GM18505 (cell line): ENCODE results near the gene VPS16.
"Not testable (repeated sequence)": the region's sequence is repeated elsewhere in the genome, so short reads cannot be mapped to it uniquely, and the experiment has no call there.

Source experiments
- ATAC-seq: cut with Tn5 transposase; IDR thresholded peaks from one replicate; pipeline ENCODE4 v1.9.1; 2021; ENCODE audit not compliant: unreplicated experiment
- POLR2A ChIP-seq: IDR thresholded peaks from 4 replicates; pipeline ENCODE4 v1.6.1; 2011; ENCODE audit warnings: borderline replicate concordance; ENCODE audit not compliant: insufficient read depth, insufficient read length; ENCODE audit errors: extremely low read depth

Gene VPS16

DNA sequence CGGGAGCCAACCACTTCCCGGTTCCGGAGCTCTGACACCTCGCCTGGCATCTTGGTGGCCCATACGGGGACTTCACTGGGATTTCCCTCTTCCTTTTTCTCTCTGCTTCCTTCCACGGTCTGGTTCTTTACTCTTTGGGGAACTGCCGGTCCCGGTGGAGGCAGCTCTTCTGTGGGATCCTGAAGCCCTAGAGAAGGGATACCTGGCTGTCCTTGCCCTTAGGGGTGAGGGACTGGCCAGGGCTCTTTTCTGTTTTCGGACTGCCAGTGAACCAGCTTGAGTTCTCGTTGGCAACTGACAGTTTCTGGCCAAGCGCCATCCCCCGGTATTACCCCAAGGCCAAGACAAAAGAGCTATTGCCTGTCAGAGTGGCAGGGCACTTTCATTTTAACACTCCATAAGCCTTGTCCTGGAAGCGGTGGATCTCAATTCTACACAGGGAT, 39.2 kb upstream of the VPS16 start:
- no peak for ATAC-seq
- no peak for TF ChIP-seq POLR2A

GRCh38 chr20:2804041-2804828, 36.3 kb upstream of the VPS16 start:
- TF ChIP-seq POLR2A = no peak
- no peak for ATAC-seq

GRCh38 chr20:2804852-2805688, 35.5 kb upstream of the VPS16 start:
- no peak for ATAC-seq
- no peak for TF ChIP-seq POLR2A

DNA sequence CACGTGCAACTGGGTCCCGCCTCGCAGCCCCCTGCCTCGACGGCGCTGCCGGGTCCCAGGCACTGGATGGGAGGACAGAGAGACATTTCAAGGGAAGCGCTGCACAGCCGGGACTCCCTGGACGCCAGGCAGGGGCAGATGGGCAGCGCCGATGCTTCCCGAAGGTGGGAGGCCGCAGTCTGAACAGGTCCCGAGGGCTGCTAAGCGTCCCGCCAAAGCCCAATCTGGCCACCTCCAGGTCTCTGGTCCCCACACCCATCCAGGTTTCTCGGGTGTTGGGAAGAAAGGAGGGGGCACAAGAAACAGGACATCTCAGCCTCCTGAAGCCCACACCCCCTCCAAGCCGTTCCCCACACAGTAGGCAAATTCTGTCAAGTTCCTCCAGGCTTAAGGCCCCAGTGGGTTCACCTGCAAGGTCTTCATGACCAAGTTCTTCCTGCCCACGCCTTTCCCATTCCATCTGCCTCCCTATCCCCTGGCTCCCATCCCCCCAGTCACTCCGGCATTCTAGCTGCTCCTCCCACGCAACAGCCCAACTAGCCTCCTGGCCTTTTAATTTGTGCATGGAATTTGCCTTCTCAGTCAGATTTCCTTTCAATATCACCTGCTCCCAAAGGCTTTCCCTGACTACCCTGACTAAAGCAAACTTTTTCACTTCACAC, 34.7 kb upstream of the VPS16 start:
- no peak for TF ChIP-seq POLR2A
- ATAC-seq = no peak

GRCh38 chr20:2806351-2806701, 34.2 kb upstream of the VPS16 start:
- TF ChIP-seq POLR2A = no peak
- ATAC-seq = no peak

GRCh38 chr20:2807019-2807418, 33.5 kb upstream of the VPS16 start:
- no peak for TF ChIP-seq POLR2A
- no peak for ATAC-seq

- ATAC-seq = not testable (repeated sequence)
Measured at GRCh38 chr20:2807929-2808328, 32.6 kb upstream of the VPS16 start.

- ATAC-seq = no peak
- no peak for TF ChIP-seq POLR2A
Measured at GRCh38 chr20:2809690-2810089, 30.9 kb upstream of the VPS16 start.

DNA sequence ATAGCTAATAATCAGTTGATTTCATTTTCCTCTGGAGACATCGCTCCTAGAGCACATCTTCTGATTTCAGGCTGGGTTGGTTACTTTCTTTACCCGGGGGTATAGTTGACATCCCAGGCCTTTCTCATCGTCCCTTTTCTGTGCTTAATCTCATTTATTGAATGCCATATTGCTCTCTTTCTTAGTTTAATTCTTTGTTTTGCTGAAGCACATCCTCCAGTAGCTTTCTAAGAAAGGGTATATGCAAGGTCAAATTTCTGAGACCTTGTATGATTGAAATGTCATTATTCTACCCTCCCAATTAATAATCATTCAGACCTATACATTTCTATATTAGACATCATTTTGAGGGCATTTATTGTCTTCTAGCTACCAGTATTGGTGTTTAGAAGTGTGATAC, 28.4 kb upstream of the VPS16 start:
- no peak for TF ChIP-seq POLR2A
- no peak for ATAC-seq

DNA sequence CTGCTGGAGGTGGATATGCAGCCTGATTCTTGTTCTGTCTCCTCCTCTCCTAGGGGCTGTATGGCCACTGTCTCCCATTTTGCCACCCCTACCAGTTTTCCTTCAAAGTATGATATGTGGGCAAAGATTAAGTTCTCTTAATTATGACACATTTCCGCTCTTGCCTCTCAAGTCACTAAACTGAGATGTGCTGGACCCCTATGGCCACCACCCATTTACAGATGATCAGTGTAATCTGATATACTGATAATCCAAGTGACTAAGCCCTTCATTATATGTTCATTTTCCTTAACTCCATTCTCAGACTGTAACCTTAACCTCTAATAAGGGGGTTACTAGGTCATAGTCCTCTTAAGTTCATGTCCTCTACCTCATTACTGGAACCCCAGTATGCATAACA, 26.5 kb upstream of the VPS16 start:
- TF ChIP-seq POLR2A = no peak
- ATAC-seq = no peak

DNA sequence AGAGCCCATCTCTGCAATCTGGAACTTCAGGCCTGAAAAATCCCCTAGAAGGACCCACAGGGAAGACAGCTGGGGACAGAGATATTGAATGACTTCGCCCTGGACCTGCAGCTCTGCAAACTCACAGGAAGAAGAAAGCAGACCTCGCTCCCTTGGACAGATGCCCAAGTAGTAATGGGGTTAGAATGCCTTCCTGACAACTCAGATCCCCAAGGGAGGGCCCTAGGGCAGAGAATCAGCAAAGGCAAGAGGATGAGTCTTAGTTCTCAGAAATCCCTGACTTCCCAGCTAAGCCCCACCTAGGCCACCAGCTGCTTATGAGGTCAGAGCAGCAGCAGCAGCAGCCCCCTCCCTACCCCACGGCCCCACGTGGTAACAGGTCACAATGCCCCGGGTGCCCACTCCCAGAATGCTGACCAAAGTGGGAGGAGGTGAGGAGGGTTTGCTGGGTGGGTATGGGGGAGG, 25.9 kb upstream of the VPS16 start, which contains the start of gene C20orf141:
Gene C20orf141 (plus strand): TSS at position 401 of the 465 bp plus-strand sequence. CDS start 198 bp downstream, outside the sequence.
- no peak for TF ChIP-seq POLR2A
- no peak for ATAC-seq

DNA sequence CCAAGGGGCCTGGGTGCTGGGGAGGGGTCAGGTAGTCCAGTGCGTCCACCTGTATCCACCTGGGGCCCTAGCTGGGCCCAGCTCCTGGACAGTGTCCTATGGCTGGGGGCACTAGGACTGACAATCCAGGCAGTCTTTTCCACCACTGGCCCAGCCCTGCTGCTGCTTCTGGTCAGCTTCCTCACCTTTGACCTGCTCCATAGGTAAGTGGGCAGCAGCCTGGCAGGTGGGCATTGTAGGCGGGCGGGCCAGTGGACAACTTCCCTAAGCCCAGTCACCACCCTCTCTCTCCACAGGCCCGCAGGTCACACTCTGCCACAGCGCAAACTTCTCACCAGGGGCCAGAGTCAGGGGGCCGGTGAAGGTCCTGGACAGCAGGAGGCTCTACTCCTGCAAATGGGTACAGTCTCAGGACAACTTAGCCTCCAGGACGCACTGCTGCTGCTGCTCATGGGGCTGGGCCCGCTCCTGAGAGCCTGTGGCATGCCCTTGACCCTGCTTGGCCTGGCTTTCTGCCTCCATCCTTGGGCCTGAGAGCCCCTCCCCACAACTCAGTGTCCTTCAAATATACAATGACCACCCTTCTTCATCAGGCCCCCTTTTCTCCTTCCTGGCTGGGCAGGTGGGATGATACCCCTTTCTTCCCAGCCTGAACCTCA, 25.2 kb upstream of the VPS16 start:
- no peak for ATAC-seq
- TF ChIP-seq POLR2A = no peak

DNA sequence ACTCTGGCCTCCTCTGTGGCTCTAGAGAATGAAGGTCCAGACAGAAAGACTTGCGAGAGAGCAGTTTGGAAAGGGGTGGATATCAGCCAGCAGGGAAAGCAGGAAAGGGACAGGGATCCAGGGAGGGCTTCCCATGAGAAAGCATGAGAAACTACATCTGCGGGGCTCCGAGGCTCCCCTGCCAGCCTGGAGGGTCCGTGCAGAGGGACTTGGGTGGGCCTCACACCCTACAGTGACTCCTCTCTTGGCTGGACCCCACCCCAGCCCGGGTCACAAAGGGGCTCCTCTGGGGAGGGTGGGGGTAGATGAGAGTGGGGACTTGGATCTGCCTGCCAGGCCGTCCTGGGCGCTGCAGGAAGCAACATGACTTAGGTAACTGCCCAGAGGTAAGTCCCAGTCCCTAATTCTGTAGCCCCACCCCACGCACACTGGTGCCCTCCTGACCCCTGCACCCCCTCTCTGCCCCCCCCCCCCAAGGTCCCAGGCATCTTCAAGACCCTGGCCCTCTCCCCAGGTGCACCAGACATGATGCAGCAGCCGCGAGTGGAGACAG, 24.4 kb upstream of the VPS16 start, which contains the start of gene TMEM239:
Gene TMEM239 (plus strand): TSS at position 335 of the 553 bp plus-strand sequence. CDS start 191 bp downstream, at position 526.
- ATAC-seq = no peak
- no peak for TF ChIP-seq POLR2A
